B cell (primary cell): ENCODE measurements around the gene NT5C1B. TPM values are rescaled to one million over a fixed set of nuclear protein-coding genes. Genes with fewer than 3 reads are reported as not detected.

Source experiments
- ATAC-seq: fragments of 200-7000 bp; cut with Tn5 transposase; one replicate; pipeline ENCODE4 v1.10.0; 2021; ENCODE audit warnings: low read depth, mild to moderate bottlenecking, moderate number of reproducible peaks, moderate library complexity
- CTCF ChIA-PET: fragments of 350-600 bp; sonication (Branson Sonifier 250); formaldehyde crosslinking; loops from one replicate; lab custom pipeline; 2021; ENCODE audit warnings: antibody characterized with exemption, inconsistent platforms; lab: Charles Lee
- POLR2A ChIA-PET: fragments of 350-600 bp; sonication (Branson Sonifier 250); formaldehyde crosslinking; loops from one replicate; lab custom pipeline; 2021; ENCODE audit warnings: antibody characterized with exemption; lab: Charles Lee
- DNase-seq: peaks from one replicate; pipeline ENCODE4 v3.0.0; 2013
- H2AFZ ChIP-seq: 2 replicates; pipeline ENCODE4 v1.6.1; 2012; ENCODE audit warnings: mild to moderate bottlenecking, low read depth, low read length; ENCODE audit not compliant: insufficient read depth, poor library complexity, severe bottlenecking
- H3K27ac ChIP-seq, 2 donors: 1 replicate in 1 of 2; 2 replicates in 1 of 2; pipeline ENCODE4 v1.5.1; 2012 to 2013; ENCODE audit warnings: low read length in 2 of 2, mild to moderate bottlenecking in 2 of 2, moderate library complexity in 1 of 2
- H3K27me3 ChIP-seq, 4 experiments: fragments of 200-600 bp in 1 of 4; sonication (generic) in 1 of 4; replicated peaks in 1 of 4; 1 replicate in 2 of 4; 2 replicates in 2 of 4; pipeline versions ENCODE4 v1.6.1 to v1.7.0; 2013 to 2016; ENCODE audit warnings: low read length in 3 of 4, mild to moderate bottlenecking in 2 of 4, mixed read lengths in 1 of 4, moderate library complexity in 1 of 4; ENCODE audit not compliant: insufficient read depth in 4 of 4, control insufficient read depth in 3 of 4; ENCODE audit errors: control extremely low read depth in 1 of 4
- H3K36me3 ChIP-seq, 2 experiments: replicated peaks in 1 of 2; 1 replicate in 1 of 2; 2 replicates in 1 of 2; pipeline versions ENCODE4 v1.6.1 to v1.7.1; 2013; ENCODE audit warnings: low read length in 1 of 2; ENCODE audit not compliant: insufficient read depth in 2 of 2, control insufficient read depth in 1 of 2; ENCODE audit errors: control extremely low read depth in 1 of 2, extremely low read depth in 1 of 2
- H3K4me1 ChIP-seq, 2 donors: fragments of 200-600 bp in 1 of 2; sonication (generic) in 1 of 2; 1 replicate in 1 of 2; 2 replicates in 1 of 2; pipeline versions ENCODE4 v1.5.1 to v1.6.1; 2013 to 2017; ENCODE audit warnings: low read length in 2 of 2; ENCODE audit not compliant: control insufficient read depth in 2 of 2, insufficient read depth in 2 of 2
- H3K4me2 ChIP-seq: replicated peaks from 2 replicates; pipeline ENCODE3; 2012; ENCODE audit warnings: mild to moderate bottlenecking, low read depth, low read length; ENCODE audit not compliant: poor library complexity, severe bottlenecking
- H3K4me3 ChIP-seq, 5 experiments: fragments of 200-600 bp in 1 of 5; sonication (generic) in 1 of 5; 1 replicate in 3 of 5; 2 replicates in 2 of 5; pipeline versions ENCODE4 v1.5.1 to v1.7.0; 2011 to 2016; ENCODE audit warnings: low read length in 4 of 5, mild to moderate bottlenecking in 4 of 5, low read depth in 2 of 5, control low read depth in 1 of 5, moderate library complexity in 1 of 5; ENCODE audit not compliant: insufficient read depth in 1 of 5; ENCODE audit errors: control extremely low read depth in 1 of 5, extremely low read depth in 1 of 5
- H3K79me2 ChIP-seq: fragments of 200-600 bp; sonication (generic); one replicate; pipeline ENCODE4 v1.6.0; 2016; ENCODE audit warnings: low read length; ENCODE audit not compliant: control insufficient read depth, insufficient read depth
- H3K9ac ChIP-seq: fragments of 200-600 bp; sonication (generic); 2 replicates; pipeline ENCODE4 v1.6.1; 2017; ENCODE audit warnings: mild to moderate bottlenecking, low read length, moderate library complexity
- H3K9me3 ChIP-seq, 3 donors: one replicate each; pipeline versions ENCODE4 v1.6.1 to v1.7.1; 2013; ENCODE audit warnings: low read length in 2 of 3; ENCODE audit not compliant: control insufficient read depth in 2 of 3, insufficient read depth in 1 of 3; ENCODE audit errors: control extremely low read depth in 1 of 3
- H4K20me1 ChIP-seq: 2 replicates; pipeline ENCODE4 v1.6.0; 2012; ENCODE audit warnings: mild to moderate bottlenecking, low read length; ENCODE audit not compliant: insufficient read depth, control insufficient read depth, poor library complexity, severe bottlenecking
- H3K27ac Mint-ChIP-seq: one replicate; pipeline ENCODE4 v1.8.0; 2021; ENCODE audit warnings: mixed read lengths
- H3K27me3 Mint-ChIP-seq: one replicate; pipeline ENCODE4 v1.8.0; 2021; ENCODE audit warnings: mixed read lengths
- H3K4me1 Mint-ChIP-seq: one replicate; pipeline ENCODE4 v1.8.0; 2021; ENCODE audit warnings: mixed read lengths
- H3K4me3 Mint-ChIP-seq: one replicate; pipeline ENCODE4 v1.8.0; 2021; ENCODE audit warnings: mixed read lengths
- H3K9me3 Mint-ChIP-seq: one replicate; pipeline ENCODE4 v1.8.0; 2022; ENCODE audit warnings: mixed read lengths; ENCODE audit not compliant: insufficient read depth
- EZH2 ChIP-seq: IDR thresholded peaks from 2 replicates; pipeline ENCODE4 v1.6.1; 2012; ENCODE audit warnings: borderline replicate concordance, low read depth, mild to moderate bottlenecking, moderate library complexity, low read length; ENCODE audit not compliant: insufficient read depth, poor library complexity, severe bottlenecking
- WGBS: methylation state at CpG from one replicate; pipeline ENCODE4 v1.1.5; 2013; ENCODE audit warnings: missing lambda C conversion rate; ENCODE audit not compliant: insufficient coverage; 5-methylcytosine and 5-hydroxymethylcytosine counted together
- intact Hi-C: fragments of 100-400 bp; cut with micrococcal nuclease; formaldehyde crosslinking; loops from one replicate; pipeline ENCODE4 v1.10.0; 2022
- polyA plus RNA-seq: library from polyadenylated mRNA; depleted of rRNA; stranded (reverse); fragments of >200 nt; gene quantifications from 2 replicates; pipeline ENCODE4 v1.2.3, GENCODE V29; 2012
- total RNA-seq, 2 donors: library from RNA; stranded (reverse); fragments of 120-200 nt in 1 of 2; gene quantifications; 1 replicate in 1 of 2; 2 replicates in 1 of 2; pipeline versions ENCODE4 v1.2.3 to v1.2.4, GENCODE V29; 2013 to 2022
- TF ChIP-seq, protein P1 (sequence below): fragments of 200-600 bp; IDR thresholded peaks from one replicate; pipeline ENCODE4 v1.8.0; 2022; ENCODE audit warnings: antibody characterized with exemption, mild to moderate bottlenecking

NT5C1B gene
- total and polyA plus RNA-seq, 2 donors (not counting 1 experiment from before 2014, with no cell fraction given): not detected

DNA sequence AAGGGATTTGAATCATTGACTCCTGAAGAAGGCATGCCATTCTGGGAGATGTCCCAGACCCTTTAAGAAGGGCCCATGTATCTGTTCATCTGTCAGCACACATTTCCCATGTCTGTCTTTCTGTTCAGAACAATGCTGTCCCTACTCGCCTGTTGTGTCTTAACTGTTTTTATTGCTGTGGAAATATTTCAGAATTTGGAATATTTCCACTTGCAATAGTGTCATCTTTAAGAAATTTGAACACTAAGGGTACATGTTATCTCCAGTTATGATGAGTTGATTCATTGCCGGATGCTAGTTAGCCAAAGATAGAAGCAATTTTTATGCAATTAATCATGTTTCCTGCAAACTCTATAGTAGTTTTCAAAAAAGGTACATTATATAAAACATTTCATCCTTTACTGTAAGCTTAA is 36.9 kb upstream of the NT5C1B start:
- H3K9ac ChIP-seq: no peak overlapping the region
- H3K4me1 Mint-ChIP-seq: no peaks in the 10 kb centered on the region
- ATAC-seq: no peak
- TF ChIP-seq, protein P1, sequence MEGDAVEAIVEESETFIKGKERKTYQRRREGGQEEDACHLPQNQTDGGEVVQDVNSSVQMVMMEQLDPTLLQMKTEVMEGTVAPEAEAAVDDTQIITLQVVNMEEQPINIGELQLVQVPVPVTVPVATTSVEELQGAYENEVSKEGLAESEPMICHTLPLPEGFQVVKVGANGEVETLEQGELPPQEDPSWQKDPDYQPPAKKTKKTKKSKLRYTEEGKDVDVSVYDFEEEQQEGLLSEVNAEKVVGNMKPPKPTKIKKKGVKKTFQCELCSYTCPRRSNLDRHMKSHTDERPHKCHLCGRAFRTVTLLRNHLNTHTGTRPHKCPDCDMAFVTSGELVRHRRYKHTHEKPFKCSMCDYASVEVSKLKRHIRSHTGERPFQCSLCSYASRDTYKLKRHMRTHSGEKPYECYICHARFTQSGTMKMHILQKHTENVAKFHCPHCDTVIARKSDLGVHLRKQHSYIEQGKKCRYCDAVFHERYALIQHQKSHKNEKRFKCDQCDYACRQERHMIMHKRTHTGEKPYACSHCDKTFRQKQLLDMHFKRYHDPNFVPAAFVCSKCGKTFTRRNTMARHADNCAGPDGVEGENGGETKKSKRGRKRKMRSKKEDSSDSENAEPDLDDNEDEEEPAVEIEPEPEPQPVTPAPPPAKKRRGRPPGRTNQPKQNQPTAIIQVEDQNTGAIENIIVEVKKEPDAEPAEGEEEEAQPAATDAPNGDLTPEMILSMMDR: no peak
- no peak for TF ChIP-seq EZH2
- no peaks in the 10 kb centered on the region for H3K9me3 Mint-ChIP-seq
- no peaks in the 10 kb centered on the region for H4K20me1 ChIP-seq
- no peaks in the 10 kb centered on the region for H3K36me3 ChIP-seq
- no peak overlapping the region for H3K27ac Mint-ChIP-seq
- no peak overlapping the region for H3K27ac ChIP-seq
- ChIA-PET CTCF (no interaction called here), POLR2A (no interaction called here)
- H3K9me3 ChIP-seq: no peaks in the 10 kb centered on the region
- no peak overlapping the region for H3K4me3 ChIP-seq
- DNase-seq: no peak
- no peaks in the 10 kb centered on the region for H3K4me1 ChIP-seq
- WGBS: no CpG with 5 or more reads among the region's 2 CpGs
- H2AFZ ChIP-seq: no peak overlapping the region
- no peaks in the 10 kb centered on the region for H3K27me3 ChIP-seq
- no peak overlapping the region for H3K4me2 ChIP-seq
- H3K79me2 ChIP-seq: no peaks in the 10 kb centered on the region
- no peaks in the 10 kb centered on the region for H3K27me3 Mint-ChIP-seq
- intact Hi-C loops: no loop called here
- H3K4me3 Mint-ChIP-seq: no peak overlapping the region

DNA sequence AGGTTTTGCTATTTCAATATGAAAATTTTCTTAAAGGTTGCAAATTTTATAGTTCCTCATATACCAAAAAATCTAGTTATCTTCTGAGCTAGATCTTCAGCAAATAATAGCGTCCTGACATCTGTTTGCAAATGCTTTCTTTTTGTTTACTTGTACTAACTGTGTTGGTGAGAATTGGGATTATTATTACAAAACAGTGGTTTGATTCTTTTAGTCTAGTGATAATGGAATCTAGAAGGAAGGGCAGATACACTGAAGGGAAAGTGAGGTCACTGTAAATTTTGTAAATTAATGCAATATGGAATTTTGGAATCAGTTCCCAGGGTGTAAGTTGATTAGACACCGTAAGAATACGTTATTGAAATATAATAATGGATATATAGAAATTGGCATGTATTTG is 36.2 kb upstream of the NT5C1B start:
- H3K9me3 Mint-ChIP-seq: no peaks in the 10 kb centered on the region
- Histone ChIP-seq H3K9me3 (no peaks in the 10 kb centered on the region), H3K79me2 (no peaks in the 10 kb centered on the region), H3K4me2 (no peak overlapping the region), H3K4me3 (no peak overlapping the region), H3K27ac (no peak overlapping the region), H3K4me1 (no peaks in the 10 kb centered on the region), H4K20me1 (no peaks in the 10 kb centered on the region), H3K36me3 (no peaks in the 10 kb centered on the region), H3K27me3 (no peaks in the 10 kb centered on the region), H2AFZ (no peak overlapping the region), H3K9ac (no peak overlapping the region)
- intact Hi-C loops: no loop called here
- no peaks in the 10 kb centered on the region for H3K27me3 Mint-ChIP-seq
- ChIA-PET CTCF (no interaction called here), POLR2A (no interaction called here)
- no peak overlapping the region for H3K27ac Mint-ChIP-seq
- DNase-seq (no peak), ATAC-seq (no peak)
- H3K4me3 Mint-ChIP-seq: no peak overlapping the region
- no peaks in the 10 kb centered on the region for H3K4me1 Mint-ChIP-seq
- no peak for TF ChIP-seq EZH2
- WGBS: no CpG with 5 or more reads among the region's 3 CpGs
